ENCODE data around the gene ABCA4.

DNA sequence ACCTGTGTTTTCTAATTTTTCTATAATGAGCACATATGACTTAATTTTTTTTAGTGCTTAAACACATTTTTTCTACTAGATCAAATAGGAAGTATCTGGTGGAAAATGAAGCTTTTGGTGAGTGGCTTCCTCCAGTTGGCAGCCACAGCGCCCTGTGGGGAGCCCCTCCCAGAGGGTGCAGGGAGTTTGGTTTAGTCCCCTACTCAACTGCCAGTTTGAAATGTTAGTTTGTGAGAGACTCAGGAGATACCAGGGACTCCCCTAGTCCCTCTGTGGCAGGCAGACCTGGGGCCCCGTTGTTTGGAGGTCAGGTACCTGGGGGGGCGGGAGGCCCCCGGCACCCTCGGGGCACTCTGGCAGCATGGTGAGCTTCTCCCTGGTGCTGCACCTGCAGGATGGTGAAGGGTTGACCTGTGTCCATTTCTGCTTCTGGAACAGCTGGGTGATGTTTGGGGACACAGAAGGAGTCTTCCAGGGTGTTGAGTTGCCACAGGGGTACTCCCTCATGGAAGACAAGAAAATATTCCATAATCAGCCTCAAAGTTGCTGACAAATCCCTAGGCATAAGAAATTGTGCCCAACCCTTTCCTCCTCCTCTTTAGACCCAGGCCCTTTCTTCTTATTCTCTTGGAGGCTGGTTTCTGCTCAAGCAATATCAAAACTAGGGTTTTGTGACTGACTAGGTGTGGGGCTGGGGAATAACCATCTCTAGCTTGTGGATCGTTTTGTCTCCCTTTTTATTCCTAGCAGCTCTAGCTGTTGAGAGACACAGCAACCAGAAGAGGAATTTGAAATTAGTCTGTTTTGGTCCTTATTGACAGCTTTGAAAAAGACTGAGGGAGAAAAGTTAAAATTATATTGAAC, 91.6 kb downstream of the ABCA4 start:
- no peak for TF ChIP-seq CTCF (IDR thresholded peaks at IDR 0.05)
- TF ChIP-seq POLR2A (IDR thresholded peaks at IDR 0.05), result no peak

Measured in Peyer's patch (tissue), 4 donors.